H9 (cell line): ENCODE data around the gene THUMPD1. TPM values are rescaled to one million over a fixed set of nuclear protein-coding genes. Genes with fewer than 3 reads are reported as not detected.

Experiments
- DNase-seq: peaks from one replicate; pipeline ENCODE4 v3.0.0-alpha.2; 2017
- H2AFZ ChIP-seq: one replicate; pipeline ENCODE4 v1.6.1; 2013; ENCODE audit warnings: mild to moderate bottlenecking, low read length, control low read depth, moderate library complexity
- H2AK5ac ChIP-seq: 2 replicates; pipeline ENCODE4 v1.6.1; 2013; ENCODE audit warnings: low read length, control low read depth, mixed read lengths; ENCODE audit not compliant: insufficient read length
- H2BK120ac ChIP-seq: one replicate; pipeline ENCODE4 v1.6.1; 2013; ENCODE audit warnings: low read depth, mild to moderate bottlenecking, low read length, control low read depth, inconsistent platforms; ENCODE audit not compliant: poor library complexity, severe bottlenecking
- H2BK12ac ChIP-seq: 2 replicates; pipeline ENCODE4 v1.6.1; 2013; ENCODE audit warnings: low read length, control low read depth, mixed read lengths, low read depth; ENCODE audit not compliant: insufficient read length
- H2BK15ac ChIP-seq: 2 replicates; pipeline ENCODE4 v1.6.1; 2013; ENCODE audit warnings: low read depth, low read length, control low read depth
- H2BK20ac ChIP-seq: one replicate; pipeline ENCODE4 v1.6.1; 2013; ENCODE audit warnings: low read depth, mild to moderate bottlenecking, low read length, control low read depth, inconsistent platforms; ENCODE audit not compliant: poor library complexity, severe bottlenecking
- H2BK5ac ChIP-seq: 2 replicates; pipeline ENCODE4 v1.6.1; 2013; ENCODE audit warnings: low read length, control low read depth, mixed read lengths; ENCODE audit not compliant: insufficient read length
- H3K14ac ChIP-seq: 2 replicates; pipeline ENCODE4 v1.6.1; 2013; ENCODE audit warnings: low read length, control low read depth; ENCODE audit not compliant: insufficient read depth
- H3K18ac ChIP-seq: 2 replicates; pipeline ENCODE4 v1.6.1; 2013; ENCODE audit warnings: low read depth, mild to moderate bottlenecking, mixed read lengths, low read length, control low read depth; ENCODE audit not compliant: insufficient read length
- H3K23ac ChIP-seq: 2 replicates; pipeline ENCODE4 v1.6.1; 2013; ENCODE audit warnings: low read length, control low read depth, mixed read lengths, low read depth; ENCODE audit not compliant: insufficient read length
- H3K23me2 ChIP-seq: 2 replicates; pipeline ENCODE4 v1.6.1; 2013; ENCODE audit warnings: low read depth, mild to moderate bottlenecking, mixed read lengths, low read length, control low read depth; ENCODE audit not compliant: insufficient read length, poor library complexity, severe bottlenecking
- H3K27ac ChIP-seq: 2 replicates; pipeline ENCODE4 v1.5.1; 2013; ENCODE audit warnings: low read length, control low read depth, mixed read lengths, low read depth; ENCODE audit not compliant: insufficient read length
- H3K27me3 ChIP-seq: 2 replicates; pipeline ENCODE4 v1.6.1; 2013; ENCODE audit warnings: low read length, control low read depth, inconsistent platforms; ENCODE audit not compliant: insufficient read depth
- H3K4ac ChIP-seq: 2 replicates; pipeline ENCODE4 v1.6.1; 2013; ENCODE audit warnings: low read depth, mild to moderate bottlenecking, control low read depth, inconsistent platforms, low read length, moderate library complexity
- H3K4me1 ChIP-seq: 2 replicates; pipeline ENCODE4 v1.6.1; 2013; ENCODE audit warnings: low read length, control low read depth, inconsistent platforms; ENCODE audit not compliant: insufficient read depth
- H3K4me2 ChIP-seq: 2 replicates; pipeline ENCODE4 v1.6.1; 2013; ENCODE audit warnings: low read length, control low read depth, mixed read lengths; ENCODE audit not compliant: insufficient read length, insufficient read depth
- H3K56ac ChIP-seq: 2 replicates; pipeline ENCODE4 v1.6.1; 2013; ENCODE audit warnings: low read depth, mild to moderate bottlenecking, mixed read lengths, low read length, control low read depth; ENCODE audit not compliant: insufficient read length
- H3K79me1 ChIP-seq: 2 replicates; pipeline ENCODE4 v1.6.1; 2013; ENCODE audit warnings: low read depth, mild to moderate bottlenecking, moderate library complexity, low read length, control low read depth, inconsistent platforms; ENCODE audit not compliant: insufficient read depth, poor library complexity, severe bottlenecking
- H3K79me2 ChIP-seq: 2 replicates; pipeline ENCODE4 v1.6.1; 2013; ENCODE audit warnings: low read length, control low read depth, inconsistent platforms; ENCODE audit not compliant: insufficient read depth
- H3K9ac ChIP-seq: 2 replicates; pipeline ENCODE4 v1.6.1; 2013; ENCODE audit warnings: low read length, control low read depth, mixed read lengths; ENCODE audit not compliant: insufficient read length; ENCODE audit errors: extremely low read depth
- H3K9me3 ChIP-seq: one replicate; pipeline ENCODE4 v1.6.1; 2013; ENCODE audit warnings: low read depth, low read length, inconsistent platforms; ENCODE audit not compliant: control insufficient read depth
- H3T11ph ChIP-seq: one replicate; pipeline ENCODE4 v1.6.1; 2013; ENCODE audit warnings: mild to moderate bottlenecking, low read length, control low read depth, inconsistent platforms
- H4K20me1 ChIP-seq: one replicate; pipeline ENCODE4 v1.6.1; 2013; ENCODE audit not compliant: control insufficient read depth, insufficient read length, insufficient read depth
- H4K5ac ChIP-seq: 2 replicates; pipeline ENCODE4 v1.6.1; 2013; ENCODE audit warnings: low read depth, mild to moderate bottlenecking, mixed read lengths, low read length, control low read depth; ENCODE audit not compliant: insufficient read length
- H4K8ac ChIP-seq: replicated peaks from 2 replicates; pipeline ENCODE4 v1.6.1; 2013; ENCODE audit warnings: low read length, control low read depth, mixed read lengths, low read depth; ENCODE audit not compliant: insufficient read length
- H4K91ac ChIP-seq: 2 replicates; pipeline ENCODE4 v1.6.1; 2013; ENCODE audit warnings: low read depth, mild to moderate bottlenecking, moderate library complexity, mixed read lengths, low read length, control low read depth; ENCODE audit not compliant: insufficient read length
- H3K27ac Mint-ChIP-seq, 3 experiments: 2 replicates in 2 of 3; 3 replicates in 1 of 3; pipeline ENCODE4 v1.8.0; 2020 to 2021; ENCODE audit warnings: mixed read lengths in 3 of 3, mild to moderate bottlenecking in 1 of 3, moderate library complexity in 1 of 3
- H3K27me3 Mint-ChIP-seq: 2 replicates; pipeline ENCODE4 v1.8.0; 2021; ENCODE audit warnings: low read depth, mild to moderate bottlenecking, moderate library complexity, mixed read lengths
- H3K36me3 Mint-ChIP-seq, 3 experiments: 2 replicates in 2 of 3; 3 replicates in 1 of 3; pipeline ENCODE4 v1.8.0; 2020 to 2021; ENCODE audit warnings: low read depth in 3 of 3, mixed read lengths in 3 of 3; ENCODE audit not compliant: insufficient read depth in 1 of 3
- H3K4me1 Mint-ChIP-seq, 2 experiments: 2 replicates each; pipeline ENCODE4 v1.8.0; 2020; ENCODE audit warnings: mixed read lengths in 2 of 2
- H3K4me3 Mint-ChIP-seq, 2 experiments: 2 replicates in 1 of 2; 3 replicates in 1 of 2; pipeline ENCODE4 v1.8.0; 2020 to 2021; ENCODE audit warnings: mild to moderate bottlenecking in 2 of 2, mixed read lengths in 2 of 2, moderate library complexity in 1 of 2
- H3K9me3 Mint-ChIP-seq, 2 experiments: 2 replicates in 1 of 2; 3 replicates in 1 of 2; pipeline ENCODE4 v1.8.0; 2020; ENCODE audit warnings: mild to moderate bottlenecking in 2 of 2, mixed read lengths in 2 of 2, moderate library complexity in 1 of 2
- CTCF ChIP-seq: fragments of 200-600 bp; sonication (generic); conservative IDR thresholded peaks from 3 replicates; pipeline ENCODE4 v1.8.0; 2021; ENCODE audit warnings: antibody characterized with exemption, mild to moderate bottlenecking
- WGBS: extraction: QIAGEN DNeasy Blood & Tissue Kit; methylation state at CpG from one replicate; pipeline ENCODE4 v1.1.7; 2013; ENCODE audit warnings: missing lambda C conversion rate, low lambda C conversion rate, mixed read lengths; ENCODE audit not compliant: insufficient read length; ENCODE audit errors: extremely low coverage; 5-methylcytosine and 5-hydroxymethylcytosine counted together
- total RNA-seq: library from RNA; stranded (reverse); gene quantifications from 2 replicates; pipeline ENCODE4 v1.2.1, GENCODE V29; 2021

THUMPD1 gene
- total RNA-seq, 1 experiment from 2014 or later: 51.3 TPM

- no CpG with 5 or more reads among the region's 7 CpGs for WGBS
Observed at GRCh38 chr16:20744922-20745440, 3.4 kb upstream of the THUMPD1 start.

More at GRCh38 chr16:20744922-20745440, 3.4 kb upstream of the THUMPD1 start:
- Mint-ChIP-seq H3K9me3 (peaks cover 26 to 29% of the 10 kb centered on the region in 2 experiments), H3K4me1 (peaks cover 7 to 8% of the 10 kb centered on the region in 2 experiments), H3K27ac (no peak overlapping the region), H3K4me3 (no peak overlapping the region), H3K36me3 (peaks cover 0 to 11% (median 6%) of the 10 kb centered on the region in 3 experiments; a peak in 4 of 7 replicates), H3K27me3 (peaks cover 4% of the 10 kb centered on the region)
- no peak overlapping the region for H2BK12ac ChIP-seq
- H2BK120ac ChIP-seq: no peak overlapping the region
- H3K23ac ChIP-seq: no peak overlapping the region
- no peaks in the 10 kb centered on the region; the same call in 1 of the 2 replicates for H3K4me1 ChIP-seq
- H2BK15ac ChIP-seq: no peak overlapping the region
- H3K4me2 ChIP-seq: no peak overlapping the region
- no peaks in the 10 kb centered on the region for H3K9me3 ChIP-seq
- no peak overlapping the region for H3K14ac ChIP-seq
- no peak overlapping the region for H3T11ph ChIP-seq
- no peaks in the 10 kb centered on the region for H4K20me1 ChIP-seq
- H3K79me2 ChIP-seq: peaks cover 9% of the 10 kb centered on the region; the same call in 1 of the 2 replicates
- H3K79me1 ChIP-seq: no peaks in the 10 kb centered on the region
- no peak overlapping the region for H3K18ac ChIP-seq
- no peak overlapping the region for H3K56ac ChIP-seq
- H3K4ac ChIP-seq: no peak overlapping the region
- H3K27me3 ChIP-seq: no peaks in the 10 kb centered on the region
- no peak overlapping the region for H4K8ac ChIP-seq
- H3K23me2 ChIP-seq: peaks cover 5% of the 10 kb centered on the region
- H3K9ac ChIP-seq: no peak overlapping the region
- no peak overlapping the region for H2BK20ac ChIP-seq
- no peak overlapping the region for H2BK5ac ChIP-seq
- H4K5ac ChIP-seq: no peak overlapping the region
- no peak overlapping the region for H2AK5ac ChIP-seq
- H3K27ac ChIP-seq: no peak overlapping the region
- H4K91ac ChIP-seq: no peak overlapping the region
- no peak for TF ChIP-seq CTCF
- DNase-seq: no peak
- no peak overlapping the region for H2AFZ ChIP-seq
